GM19193 (cell line): Measurements from ENCODE around the gene CAPN13.

Experiments
- POLR2A ChIP-seq: IDR thresholded peaks from 4 replicates; pipeline ENCODE4 v1.6.1; 2011; ENCODE audit not compliant: insufficient read depth, insufficient read length; ENCODE audit errors: extremely low read depth

CAPN13 gene

GRCh38 chr2:30758191-30758651 lies 49.0 kb downstream of the CAPN13 start:
- no peak for TF ChIP-seq POLR2A

- no peak for TF ChIP-seq POLR2A
Observed at GRCh38 chr2:30757749-30758148, 49.5 kb downstream of the CAPN13 start.

GRCh38 chr2:30756971-30757370 lies 50.3 kb downstream of the CAPN13 start:
- TF ChIP-seq POLR2A: no peak

- no peak for TF ChIP-seq POLR2A
Observed at GRCh38 chr2:30756051-30756719, 51.1 kb downstream of the CAPN13 start.

GRCh38 chr2:30753630-30754029 lies 53.6 kb downstream of the CAPN13 start:
- TF ChIP-seq POLR2A: no peak

- TF ChIP-seq POLR2A: no peak
Observed at GRCh38 chr2:30752811-30753210, 54.4 kb downstream of the CAPN13 start.

GRCh38 chr2:30747206-30747605 lies 60.0 kb downstream of the CAPN13 start:
- no peak for TF ChIP-seq POLR2A

- no peak for TF ChIP-seq POLR2A
Observed at GRCh38 chr2:30744823-30745222, 62.4 kb downstream of the CAPN13 start.

- no peak for TF ChIP-seq POLR2A
Observed at GRCh38 chr2:30741576-30741975, 65.7 kb downstream of the CAPN13 start.

GRCh38 chr2:30738141-30738911 lies 68.9 kb downstream of the CAPN13 start:
- no peak for TF ChIP-seq POLR2A

GRCh38 chr2:30737326-30737610 lies 70.0 kb downstream of the CAPN13 start:
- no peak for TF ChIP-seq POLR2A

- no peak for TF ChIP-seq POLR2A
Observed at GRCh38 chr2:30736461-30737325, 70.6 kb downstream of the CAPN13 start.

- TF ChIP-seq POLR2A: no peak
Observed at GRCh38 chr2:30733876-30734520, 73.2 kb downstream of the CAPN13 start.

GRCh38 chr2:30732876-30733275 lies 74.4 kb downstream of the CAPN13 start:
- no peak for TF ChIP-seq POLR2A

GRCh38 chr2:30732376-30732775 lies 74.9 kb downstream of the CAPN13 start:
- TF ChIP-seq POLR2A: no peak
